SU-DHL-6 (cell line): ENCODE results near the gene SMG7.
"Not testable (repeated sequence)": the region's sequence is repeated elsewhere in the genome, so short reads cannot be mapped to it uniquely, and the experiment has no call there.

ENCODE experiments used
- H2AFZ ChIP-seq: fragments of 200-600 bp; sonication (generic); 2 replicates; pipeline ENCODE4 v1.6.1; 2014; ENCODE audit warnings: low read depth, mild to moderate bottlenecking, moderate library complexity, mixed read lengths, antibody characterized with exemption, low read length; ENCODE audit not compliant: severe bottlenecking
- H3F3A ChIP-seq: fragments of 200-600 bp; shearing (Covaris generic); 2 replicates; pipeline ENCODE4 v1.6.0; 2016; ENCODE audit warnings: antibody characterized with exemption, mild to moderate bottlenecking; ENCODE audit not compliant: insufficient read depth
- H3K27ac ChIP-seq: fragments of 200-600 bp; sonication (generic); 2 replicates; pipeline ENCODE4 v1.5.1; 2016; ENCODE audit warnings: low read depth, mild to moderate bottlenecking, low read length, moderate library complexity, mixed read lengths
- H3K27me3 ChIP-seq: fragments of 200-600 bp; sonication (generic), shearing (Covaris generic); 2 replicates; pipeline ENCODE4 v1.6.0; 2014; ENCODE audit warnings: mild to moderate bottlenecking, low read length
- H3K36me3 ChIP-seq: fragments of 200-600 bp; sonication (generic); 2 replicates; pipeline ENCODE4 v1.6.1; 2014; ENCODE audit warnings: mild to moderate bottlenecking, low read length, mixed read lengths
- H3K4me2 ChIP-seq: fragments of 300-600, 200-600 bp; shearing (Covaris generic), sonication (generic); 2 replicates; pipeline ENCODE4 v1.6.0; 2014; ENCODE audit warnings: low read length, low read depth, mild to moderate bottlenecking; ENCODE audit not compliant: poor library complexity, severe bottlenecking
- H3K4me3 ChIP-seq: fragments of 200-600 bp; sonication (generic); 2 replicates; pipeline ENCODE4 v1.5.1; 2014; ENCODE audit warnings: antibody characterized with exemption, low read length, mild to moderate bottlenecking, mixed read lengths; ENCODE audit not compliant: insufficient read depth, poor library complexity, severe bottlenecking
- H3K79me2 ChIP-seq: fragments of 200-600 bp; sonication (generic); 2 replicates; pipeline ENCODE4 v1.6.1; 2014; ENCODE audit warnings: mild to moderate bottlenecking, low read length, moderate library complexity; ENCODE audit not compliant: insufficient read depth
- H3K9ac ChIP-seq: fragments of 200-600 bp; sonication (generic); 2 replicates; pipeline ENCODE4 v1.7.0; 2014; ENCODE audit warnings: mild to moderate bottlenecking, low read length
- H3K9me2 ChIP-seq: fragments of 200-600 bp; sonication (generic); replicated peaks from 2 replicates; pipeline ENCODE4 v1.6.1; 2014; ENCODE audit warnings: low read length; ENCODE audit not compliant: insufficient read depth
- H3K9me3 ChIP-seq: fragments of 200-600 bp; sonication (generic); 2 replicates; pipeline ENCODE4 v1.6.1; 2014; ENCODE audit warnings: low read length, mixed read lengths; ENCODE audit not compliant: insufficient read depth
- H4K20me1 ChIP-seq: fragments of 200-600 bp; sonication (generic); 2 replicates; pipeline ENCODE4 v1.6.1; 2014; ENCODE audit warnings: low read depth, mild to moderate bottlenecking, antibody characterized with exemption, low read length, moderate library complexity, mixed read lengths
- EZH2phosphoT487 ChIP-seq: fragments of 200-600 bp; sonication (generic), shearing (Covaris generic); conservative IDR thresholded peaks from 2 replicates; pipeline ENCODE4 v1.6.1; 2018; ENCODE audit warnings: mild to moderate bottlenecking, antibody characterized with exemption, low read length, moderate library complexity, mixed read lengths
- TF ChIP-seq, protein P1 (sequence below): fragments of 200-600 bp; sonication (generic); IDR thresholded peaks from one replicate; pipeline ENCODE4 v1.5.1; 2017; ENCODE audit warnings: antibody characterized with exemption, mild to moderate bottlenecking, low read length, moderate library complexity; ENCODE audit not compliant: insufficient read depth, poor library complexity, severe bottlenecking

Gene SMG7, protein sequence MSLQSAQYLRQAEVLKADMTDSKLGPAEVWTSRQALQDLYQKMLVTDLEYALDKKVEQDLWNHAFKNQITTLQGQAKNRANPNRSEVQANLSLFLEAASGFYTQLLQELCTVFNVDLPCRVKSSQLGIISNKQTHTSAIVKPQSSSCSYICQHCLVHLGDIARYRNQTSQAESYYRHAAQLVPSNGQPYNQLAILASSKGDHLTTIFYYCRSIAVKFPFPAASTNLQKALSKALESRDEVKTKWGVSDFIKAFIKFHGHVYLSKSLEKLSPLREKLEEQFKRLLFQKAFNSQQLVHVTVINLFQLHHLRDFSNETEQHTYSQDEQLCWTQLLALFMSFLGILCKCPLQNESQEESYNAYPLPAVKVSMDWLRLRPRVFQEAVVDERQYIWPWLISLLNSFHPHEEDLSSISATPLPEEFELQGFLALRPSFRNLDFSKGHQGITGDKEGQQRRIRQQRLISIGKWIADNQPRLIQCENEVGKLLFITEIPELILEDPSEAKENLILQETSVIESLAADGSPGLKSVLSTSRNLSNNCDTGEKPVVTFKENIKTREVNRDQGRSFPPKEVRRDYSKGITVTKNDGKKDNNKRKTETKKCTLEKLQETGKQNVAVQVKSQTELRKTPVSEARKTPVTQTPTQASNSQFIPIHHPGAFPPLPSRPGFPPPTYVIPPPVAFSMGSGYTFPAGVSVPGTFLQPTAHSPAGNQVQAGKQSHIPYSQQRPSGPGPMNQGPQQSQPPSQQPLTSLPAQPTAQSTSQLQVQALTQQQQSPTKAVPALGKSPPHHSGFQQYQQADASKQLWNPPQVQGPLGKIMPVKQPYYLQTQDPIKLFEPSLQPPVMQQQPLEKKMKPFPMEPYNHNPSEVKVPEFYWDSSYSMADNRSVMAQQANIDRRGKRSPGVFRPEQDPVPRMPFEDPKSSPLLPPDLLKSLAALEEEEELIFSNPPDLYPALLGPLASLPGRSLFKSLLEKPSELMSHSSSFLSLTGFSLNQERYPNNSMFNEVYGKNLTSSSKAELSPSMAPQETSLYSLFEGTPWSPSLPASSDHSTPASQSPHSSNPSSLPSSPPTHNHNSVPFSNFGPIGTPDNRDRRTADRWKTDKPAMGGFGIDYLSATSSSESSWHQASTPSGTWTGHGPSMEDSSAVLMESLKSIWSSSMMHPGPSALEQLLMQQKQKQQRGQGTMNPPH

DNA sequence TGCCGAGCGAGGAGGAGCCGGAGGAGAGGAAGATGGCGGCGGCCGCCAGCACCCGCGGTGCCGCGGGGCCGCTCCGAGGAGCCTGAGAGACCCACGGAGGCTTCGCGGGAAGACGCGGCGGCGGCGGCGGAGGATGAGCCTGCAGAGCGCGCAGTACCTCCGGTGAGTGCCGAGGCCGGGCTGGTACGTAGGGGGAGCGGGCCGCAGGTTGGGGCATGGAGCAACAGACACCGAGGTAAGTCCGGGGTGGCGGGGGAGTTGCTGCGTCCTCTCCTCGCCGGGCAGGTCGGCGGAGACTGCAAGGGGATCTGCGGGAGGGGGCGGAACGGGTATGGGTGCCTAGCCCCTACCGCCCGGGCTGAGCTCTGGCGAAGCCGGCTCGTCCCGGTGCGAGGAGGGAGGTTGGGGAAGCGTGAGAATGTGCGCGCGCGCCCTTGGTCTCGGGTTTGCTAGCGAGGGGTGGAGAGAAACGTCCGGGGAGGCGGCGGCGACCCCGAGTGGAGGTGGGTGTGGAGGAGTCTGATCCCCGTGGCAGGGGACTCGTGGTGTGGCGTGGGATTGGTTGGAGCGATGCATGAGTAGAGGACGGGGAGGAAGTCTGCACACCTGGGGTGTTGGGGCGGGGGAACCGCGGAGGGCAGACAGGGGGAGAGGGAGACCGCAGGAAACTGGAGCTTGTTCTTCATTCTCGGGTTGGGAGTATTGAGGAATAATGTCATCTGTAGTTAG is at the start of gene SMG7:
Gene SMG7 (plus strand): TSS at position 12 of the 729 bp plus-strand sequence. CDS start 122 bp downstream, at position 134.
- H3K79me2 ChIP-seq = peaks cover 54% of the 10 kb centered on the region
- H3K4me2 ChIP-seq = peak within 1 kb of the TSS; percentile 85
- no peaks in the 10 kb centered on the region for H3K27me3 ChIP-seq
- H4K20me1 ChIP-seq = peaks cover 13% of the 10 kb centered on the region; the same call in 1 of the 2 replicates
- H3K9ac ChIP-seq = peak within 1 kb of the TSS; percentile 100
- H3K27ac ChIP-seq = peak within 1 kb of the TSS; percentile 81
- H3K9me3 ChIP-seq = no peaks in the 10 kb centered on the region
- no peaks in the 10 kb centered on the region for H3K9me2 ChIP-seq
- no peaks in the 10 kb centered on the region for H3K36me3 ChIP-seq
- TF ChIP-seq, protein P1, sequence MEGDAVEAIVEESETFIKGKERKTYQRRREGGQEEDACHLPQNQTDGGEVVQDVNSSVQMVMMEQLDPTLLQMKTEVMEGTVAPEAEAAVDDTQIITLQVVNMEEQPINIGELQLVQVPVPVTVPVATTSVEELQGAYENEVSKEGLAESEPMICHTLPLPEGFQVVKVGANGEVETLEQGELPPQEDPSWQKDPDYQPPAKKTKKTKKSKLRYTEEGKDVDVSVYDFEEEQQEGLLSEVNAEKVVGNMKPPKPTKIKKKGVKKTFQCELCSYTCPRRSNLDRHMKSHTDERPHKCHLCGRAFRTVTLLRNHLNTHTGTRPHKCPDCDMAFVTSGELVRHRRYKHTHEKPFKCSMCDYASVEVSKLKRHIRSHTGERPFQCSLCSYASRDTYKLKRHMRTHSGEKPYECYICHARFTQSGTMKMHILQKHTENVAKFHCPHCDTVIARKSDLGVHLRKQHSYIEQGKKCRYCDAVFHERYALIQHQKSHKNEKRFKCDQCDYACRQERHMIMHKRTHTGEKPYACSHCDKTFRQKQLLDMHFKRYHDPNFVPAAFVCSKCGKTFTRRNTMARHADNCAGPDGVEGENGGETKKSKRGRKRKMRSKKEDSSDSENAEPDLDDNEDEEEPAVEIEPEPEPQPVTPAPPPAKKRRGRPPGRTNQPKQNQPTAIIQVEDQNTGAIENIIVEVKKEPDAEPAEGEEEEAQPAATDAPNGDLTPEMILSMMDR = no peak
- TF ChIP-seq EZH2phosphoT487 = no peak
- H3F3A ChIP-seq = peaks cover 35% of the 10 kb centered on the region
- peak within 1 kb of the TSS; percentile 90 for H2AFZ ChIP-seq
- peak within 1 kb of the TSS; percentile 98 for H3K4me3 ChIP-seq

DNA sequence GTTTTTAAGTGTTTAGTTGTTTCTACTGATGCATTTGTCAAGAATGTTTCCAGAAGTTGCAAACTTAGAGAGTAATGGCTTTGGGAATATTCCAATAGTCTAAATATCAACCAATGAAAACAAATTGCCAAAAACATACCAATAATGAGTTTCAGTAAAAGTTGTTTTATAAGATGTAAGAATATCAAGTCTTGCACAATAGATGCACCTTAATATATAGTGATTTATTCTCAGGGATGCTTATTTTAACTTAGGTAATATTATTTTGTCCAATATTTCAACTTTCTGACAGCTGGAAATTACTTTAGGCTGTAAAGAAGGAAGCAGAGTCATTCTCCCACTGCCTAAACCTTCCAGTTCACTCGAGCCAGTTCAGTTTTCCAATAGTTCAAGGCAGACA is 48.8 kb upstream of the SMG7 start:
- H3K27me3 ChIP-seq = no peaks in the 10 kb centered on the region; the same call in 1 of the 2 replicates
- no peaks in the 10 kb centered on the region for H3K9me3 ChIP-seq
- no peak for TF ChIP-seq EZH2phosphoT487
- TF ChIP-seq, protein P1 = no peak
- no peaks in the 10 kb centered on the region for H3K9me2 ChIP-seq
- H3K9ac ChIP-seq = no peak overlapping the region
- H3F3A ChIP-seq = no peaks in the 10 kb centered on the region
- no peak overlapping the region for H3K4me2 ChIP-seq
- no peaks in the 10 kb centered on the region for H3K79me2 ChIP-seq
- no peak overlapping the region for H2AFZ ChIP-seq
- H4K20me1 ChIP-seq = no peaks in the 10 kb centered on the region
- H3K4me3 ChIP-seq = no peak overlapping the region
- no peak overlapping the region for H3K27ac ChIP-seq
- no peaks in the 10 kb centered on the region for H3K36me3 ChIP-seq

DNA sequence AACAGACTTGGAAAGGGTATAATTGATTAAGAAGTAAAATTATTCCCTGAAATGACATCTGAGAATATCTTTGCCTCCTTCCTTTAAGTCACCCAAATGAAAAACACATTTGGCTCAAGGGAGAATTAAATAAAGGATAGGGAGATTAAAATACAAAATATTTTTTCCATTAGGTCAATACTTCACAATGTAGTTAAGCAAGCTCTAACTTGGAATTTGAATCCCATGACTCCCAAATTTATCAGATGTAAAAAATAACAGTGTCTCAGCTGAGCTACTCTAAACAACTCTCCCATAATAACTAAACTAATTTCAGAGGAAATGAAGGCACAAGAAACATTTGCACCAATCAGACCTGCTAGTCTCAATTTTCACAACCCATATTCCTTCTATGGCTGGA is 47.6 kb upstream of the SMG7 start:
- no peaks in the 10 kb centered on the region for H3K9me3 ChIP-seq
- no peak overlapping the region for H3K4me3 ChIP-seq
- no peak overlapping the region for H2AFZ ChIP-seq
- TF ChIP-seq, protein P1 = no peak
- TF ChIP-seq EZH2phosphoT487 = no peak
- H4K20me1 ChIP-seq = no peaks in the 10 kb centered on the region
- no peaks in the 10 kb centered on the region for H3K36me3 ChIP-seq
- H3K27me3 ChIP-seq = no peaks in the 10 kb centered on the region; the same call in 1 of the 2 replicates
- no peak overlapping the region for H3K27ac ChIP-seq
- H3K9ac ChIP-seq = no peak overlapping the region
- H3F3A ChIP-seq = no peaks in the 10 kb centered on the region
- H3K9me2 ChIP-seq = no peaks in the 10 kb centered on the region
- H3K79me2 ChIP-seq = no peaks in the 10 kb centered on the region
- H3K4me2 ChIP-seq = no peak overlapping the region

DNA sequence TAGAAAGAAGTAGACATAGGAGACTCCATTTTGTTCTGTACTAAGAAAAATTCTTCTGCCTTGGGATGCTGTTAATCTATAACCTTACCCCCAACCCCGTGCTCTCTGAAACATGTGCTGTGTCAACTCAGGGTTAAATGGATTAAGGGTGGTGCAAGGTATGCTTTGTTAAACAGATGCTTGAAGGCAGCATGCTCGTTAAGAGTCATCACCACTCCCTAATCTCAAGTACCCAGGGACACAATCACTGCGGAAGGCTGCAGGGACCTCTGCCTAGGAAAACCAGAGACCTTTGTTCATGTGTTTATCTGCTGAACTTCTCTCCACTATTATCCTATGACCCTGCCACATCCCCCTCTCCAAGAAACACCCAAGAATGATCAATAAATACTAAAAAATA is 44.7 kb upstream of the SMG7 start:
- not testable (repeated sequence) for H3K79me2 ChIP-seq, H4K20me1 ChIP-seq, H3K9ac ChIP-seq, H3K9me3 ChIP-seq, H3K36me3 ChIP-seq, H3F3A ChIP-seq, H3K9me2 ChIP-seq, H3K27me3 ChIP-seq, H2AFZ ChIP-seq, H3K4me2 ChIP-seq, H3K4me3 ChIP-seq, H3K27ac ChIP-seq
